VCaP (cell line): ENCODE measurements around the gene CLK3.

Source experiments
- H3K27ac ChIP-seq: fragments of 450-650 bp; 2 replicates; pipeline ENCODE4 v1.5.1; 2017
- CTCF ChIP-seq: fragments of 450-650 bp; conservative IDR thresholded peaks from 2 replicates; pipeline ENCODE4 v1.5.1; 2017; ENCODE audit warnings: mild to moderate bottlenecking, moderate library complexity

The CLK3 gene

GRCh38 chr15:74636984-74637383 is 21.3 kb downstream of the CLK3 start:
- no peak for TF ChIP-seq CTCF
- H3K27ac ChIP-seq, result peak overlapping the region; percentile 100; the same call in 1 of the 2 replicates

GRCh38 chr15:74641151-74641550 is 25.5 kb downstream of the CLK3 start:
- H3K27ac ChIP-seq, result peak overlapping the region; percentile 100
- no peak for TF ChIP-seq CTCF

GRCh38 chr15:74642348-74642733 is 26.7 kb downstream of the CLK3 start:
- H3K27ac ChIP-seq, result peak overlapping the region; percentile 100
- TF ChIP-seq CTCF, result no peak

- TF ChIP-seq CTCF, result no peak
- H3K27ac ChIP-seq, result peak overlapping the region; percentile 100
These were observed 27.4 kb downstream of the CLK3 start for GRCh38 chr15:74642734-74643664.

GRCh38 chr15:74643665-74644204 is 28.1 kb downstream of the CLK3 start:
- no peak for TF ChIP-seq CTCF
- H3K27ac ChIP-seq, result peak overlapping the region; percentile 100

GRCh38 chr15:74646480-74646879 is 30.8 kb downstream of the CLK3 start:
- TF ChIP-seq CTCF, result no peak
- H3K27ac ChIP-seq, result peak overlapping the region; percentile 100

- H3K27ac ChIP-seq, result peak overlapping the region; percentile 100; the same call in 1 of the 2 replicates
- TF ChIP-seq CTCF, result no peak
These were observed 32.6 kb downstream of the CLK3 start for GRCh38 chr15:74648051-74648842.
